GM23338 (cell line): ENCODE measurements around the gene AFF1. TPM values are rescaled to one million over a fixed set of nuclear protein-coding genes. Genes with fewer than 3 reads are reported as not detected.

Experiments
- ATAC-seq: fragments of 200-7000 bp; cut with Tn5 transposase; 3 replicates; pipeline ENCODE4 v1.9.1; 2020
- DNase-seq: peaks from one replicate; pipeline ENCODE4 v3.0.0-alpha.2; 2015; ENCODE audit warnings: low spot score
- H2AFZ ChIP-seq: fragments of 200-600 bp; sonication (generic); 2 replicates; pipeline ENCODE4 v1.8.0; 2016; ENCODE audit warnings: antibody characterized with exemption, mild to moderate bottlenecking, moderate library complexity
- H3F3A ChIP-seq: fragments of 200-600 bp; sonication (generic); replicated peaks from 2 replicates; pipeline ENCODE4 v1.8.0; 2017; ENCODE audit warnings: antibody characterized with exemption, mixed run types, low read depth
- H3K27ac ChIP-seq: fragments of 200-600 bp; sonication (generic); 2 replicates; pipeline ENCODE4 v1.6.1; 2016; ENCODE audit warnings: low read depth
- H3K27me3 ChIP-seq: fragments of 200-600 bp; sonication (generic); 2 replicates; pipeline ENCODE4 v1.8.0; 2016; ENCODE audit warnings: mild to moderate bottlenecking, mixed run types, moderate library complexity; ENCODE audit not compliant: insufficient read depth
- H3K36me3 ChIP-seq: fragments of 200-600 bp; sonication (generic); 2 replicates; pipeline ENCODE4 v1.8.0; 2016; ENCODE audit warnings: mild to moderate bottlenecking; ENCODE audit not compliant: insufficient read depth
- H3K4me1 ChIP-seq: fragments of 200-600 bp; sonication (generic); 2 replicates; pipeline ENCODE4 v1.8.0; 2016; ENCODE audit warnings: mild to moderate bottlenecking, moderate library complexity; ENCODE audit not compliant: insufficient read depth
- H3K4me2 ChIP-seq: fragments of 200-600 bp; sonication (generic); 2 replicates; pipeline ENCODE4 v1.7.1; 2017; ENCODE audit warnings: mixed run types
- H3K4me3 ChIP-seq: fragments of 200-600 bp; sonication (generic); 2 replicates; pipeline ENCODE4 v1.6.1; 2016; ENCODE audit warnings: mixed run types
- H3K79me2 ChIP-seq: fragments of 200-600 bp; sonication (generic); replicated peaks from 2 replicates; pipeline ENCODE4 v1.8.0; 2017; ENCODE audit warnings: mild to moderate bottlenecking; ENCODE audit not compliant: insufficient read depth
- H3K9me2 ChIP-seq: fragments of 200-600 bp; sonication (generic); 2 replicates; pipeline ENCODE4 v1.8.0; 2017; ENCODE audit not compliant: insufficient read depth
- H4K20me1 ChIP-seq: fragments of 200-600 bp; sonication (generic); replicated peaks from 2 replicates; pipeline ENCODE4 v1.8.0; 2017; ENCODE audit warnings: mild to moderate bottlenecking; ENCODE audit not compliant: insufficient read depth
- H3K27ac Mint-ChIP-seq: 2 replicates; pipeline ENCODE4 v1.8.0; 2020; ENCODE audit warnings: inconsistent platforms, mild to moderate bottlenecking, moderate library complexity, mixed read lengths
- H3K27me3 Mint-ChIP-seq: 3 replicates; pipeline ENCODE4 v1.8.0; 2022; ENCODE audit warnings: low read depth, mild to moderate bottlenecking, moderate library complexity, mixed read lengths, inconsistent platforms; ENCODE audit not compliant: insufficient read depth, poor library complexity
- H3K36me3 Mint-ChIP-seq: 3 replicates; pipeline ENCODE4 v1.8.0; 2021; ENCODE audit warnings: low read depth, mild to moderate bottlenecking, inconsistent platforms, moderate library complexity, mixed read lengths
- H3K4me1 Mint-ChIP-seq: 3 replicates; pipeline ENCODE4 v1.8.0; 2020; ENCODE audit warnings: mild to moderate bottlenecking, inconsistent platforms, mixed read lengths
- H3K4me3 Mint-ChIP-seq: 3 replicates; pipeline ENCODE4 v1.8.0; 2021; ENCODE audit warnings: moderate library complexity, mild to moderate bottlenecking, inconsistent platforms, mixed read lengths
- H3K9me3 Mint-ChIP-seq: 3 replicates; pipeline ENCODE4 v1.8.0; 2020; ENCODE audit warnings: moderate library complexity, mild to moderate bottlenecking, inconsistent platforms, mixed read lengths
- CREB1 ChIP-seq: fragments of 250-450 bp; sonication (Bioruptor Pico); IDR thresholded peaks from 2 replicates; pipeline ENCODE4 v1.5.0; 2020; ENCODE audit warnings: low read depth, mild to moderate bottlenecking, moderate library complexity
- CTCF ChIP-seq, 2 experiments: fragments of 200-600 bp in 1 of 2; sonication (generic) in 1 of 2; conservative IDR thresholded peaks; 2 replicates each; pipeline versions ENCODE4 v1.5.1 to v1.6.1; 2016 to 2017; ENCODE audit warnings: antibody characterized with exemption in 2 of 2, low read depth in 2 of 2, mild to moderate bottlenecking in 2 of 2, moderate library complexity in 1 of 2
- ETS1 ChIP-seq: IDR thresholded peaks from 2 replicates; pipeline ENCODE4 v1.6.1; 2016; ENCODE audit warnings: antibody characterized with exemption
- EZH2 ChIP-seq: fragments of 200-600 bp; sonication (generic); IDR thresholded peaks from one replicate; pipeline ENCODE4 v1.8.0; 2017; ENCODE audit warnings: antibody characterized with exemption, mild to moderate bottlenecking, low read depth; ENCODE audit not compliant: unreplicated experiment
- EZH2phosphoT487 ChIP-seq: fragments of 200-600 bp; sonication (generic); IDR thresholded peaks from one replicate; pipeline ENCODE4 v1.8.1; 2018; ENCODE audit warnings: antibody characterized with exemption; ENCODE audit not compliant: unreplicated experiment
- JUNB ChIP-seq: IDR thresholded peaks from one replicate; pipeline ENCODE4 v1.6.1; 2016; ENCODE audit warnings: antibody characterized with exemption; ENCODE audit not compliant: unreplicated experiment
- POLR2AphosphoS5 ChIP-seq: IDR thresholded peaks from 2 replicates; pipeline ENCODE4 v1.6.1; 2016; ENCODE audit warnings: antibody characterized with exemption, low read depth
- REST ChIP-seq: IDR thresholded peaks from one replicate; pipeline ENCODE4 v1.6.1; 2018; ENCODE audit warnings: antibody characterized with exemption; ENCODE audit not compliant: unreplicated experiment
- STAT1 ChIP-seq: IDR thresholded peaks from one replicate; pipeline ENCODE4 v1.6.1; 2016; ENCODE audit warnings: antibody characterized with exemption; ENCODE audit not compliant: unreplicated experiment
- ZNF114 ChIP-seq: fragments of 250-450 bp; sonication (Bioruptor Pico); IDR thresholded peaks from 2 replicates; pipeline ENCODE4 v1.5.0; 2020; ENCODE audit warnings: mild to moderate bottlenecking, moderate library complexity
- ZNF331 ChIP-seq: fragments of 250-450 bp; sonication (Bioruptor Pico); IDR thresholded peaks from 2 replicates; pipeline ENCODE4 v1.5.0; 2020; ENCODE audit warnings: low read depth, mild to moderate bottlenecking, moderate library complexity
- ZNF462 ChIP-seq: fragments of 250-450 bp; sonication (Bioruptor Pico); IDR thresholded peaks from 2 replicates; pipeline ENCODE4 v1.5.0; 2020; ENCODE audit warnings: mild to moderate bottlenecking, moderate library complexity
- polyA plus RNA-seq: library from polyadenylated mRNA; unstranded; fragments of >200 nt; fragmentation: Nextera tagmentation; extraction: Ambion mirVana; gene quantifications from 2 replicates; pipeline ENCODE4 v1.2.1, GENCODE V29; 2016
- total RNA-seq: library from RNA; depleted of rRNA; stranded (reverse); fragments of >200 nt; shearing (Covaris generic); gene quantifications from 2 replicates; pipeline ENCODE4 v1.2.3, GENCODE V29; 2014

The AFF1 gene
- total and polyA plus RNA-seq, 2 experiments from 2014 or later = 42.6 to 67.2 TPM

GRCh38 chr4:87120010-87120409, 185.2 kb downstream of the AFF1 start:
- TF ChIP-seq ZNF114 (CRISPR knock-in tag) (no peak), EZH2phosphoT487 (no peak), EZH2 (no peak), CREB1 (CRISPR knock-in tag) (no peak), REST (no peak), CTCF (conservative IDR thresholded peaks at IDR 0.05; ENCODE audit: low read depth in 2 of 2) (no peak), POLR2AphosphoS5 (no peak), ZNF331 (CRISPR knock-in tag) (no peak), JUNB (no peak), STAT1 (no peak), ZNF462 (CRISPR knock-in tag) (no peak), ETS1 (no peak)
- peaks cover 23% of the 10 kb centered on the region for H3K4me1 Mint-ChIP-seq

More at GRCh38 chr4:87120010-87120409, 185.2 kb downstream of the AFF1 start:
- no peaks in the 10 kb centered on the region for H3F3A ChIP-seq
- no peak for ATAC-seq
- H3K4me1 ChIP-seq = peaks cover 16% of the 10 kb centered on the region
- Mint-ChIP-seq H3K36me3 (peaks cover 45% of the 10 kb centered on the region), H3K27me3 (peaks cover 3% of the 10 kb centered on the region), H3K4me3 (no peak overlapping the region), H3K9me3 (no peaks in the 10 kb centered on the region), H3K27ac (peak overlapping the region; percentile 13)
- 0 out of 2 replicates have a peak overlapping the region, but pooled peaks have one; percentile 13 for H3K27ac ChIP-seq
- no peak overlapping the region for H3K4me3 ChIP-seq
- H2AFZ ChIP-seq = no peak overlapping the region
- no peak overlapping the region for H3K4me2 ChIP-seq
- H3K27me3 ChIP-seq = no peaks in the 10 kb centered on the region
- peaks cover 11% of the 10 kb centered on the region; the same call in 1 of the 2 replicates for H4K20me1 ChIP-seq
- H3K9me2 ChIP-seq = no peaks in the 10 kb centered on the region
- H3K36me3 ChIP-seq = peaks cover 14% of the 10 kb centered on the region; the same call in 1 of the 2 replicates
- peaks cover 12% of the 10 kb centered on the region; the same call in 1 of the 2 replicates for H3K79me2 ChIP-seq
- no peak for DNase-seq
